ENCODE measurements around the gene CACNA1C.

DNA sequence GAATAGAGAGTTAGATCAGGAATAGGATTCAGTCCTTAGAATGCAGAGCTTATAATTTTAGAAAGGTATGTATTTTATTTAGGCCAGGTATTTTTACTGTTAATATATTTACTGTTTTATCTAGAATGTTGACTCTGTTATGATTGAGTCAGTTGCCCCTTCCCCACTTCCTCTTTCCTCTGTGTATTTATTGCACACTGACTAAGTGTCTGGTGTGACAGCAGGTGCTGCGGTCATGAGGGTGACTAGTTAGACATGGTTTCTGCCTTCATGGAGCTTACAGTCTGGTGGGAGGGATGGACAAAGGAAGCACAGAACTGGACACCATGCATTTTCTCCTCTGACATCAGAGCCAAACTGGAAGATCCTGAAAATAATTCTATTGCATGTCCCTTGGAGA is 159.8 kb downstream of the CACNA1C start:
- TF ChIP-seq POLR2A (IDR thresholded peaks at IDR 0.05) (no peak), CTCF (IDR thresholded peaks at IDR 0.05) (no peak)
